Measurements from ENCODE around the gene THEMIS. TPM values are rescaled to one million over a fixed set of nuclear protein-coding genes. Genes with fewer than 3 reads are reported as not detected.

THEMIS gene
- total RNA-seq, 1 donor from 2014 or later, result 0.41 TPM

- DNase-seq (ENCODE audit: low spot score in 2 of 2) (no peak), FAIRE-seq (no peak)
Observed at GRCh38 chr6:127864701-127865100, 36.2 kb downstream of the THEMIS start.

- FAIRE-seq (no peak), DNase-seq (ENCODE audit: low spot score in 2 of 2) (no peak)
Observed at GRCh38 chr6:127860723-127861122, 40.1 kb downstream of the THEMIS start.

GRCh38 chr6:127859956-127860355, 40.9 kb downstream of the THEMIS start:
- DNase-seq (ENCODE audit: low spot score in 2 of 2), result no peak
- no peak for FAIRE-seq

GRCh38 chr6:127858727-127859391, 42.0 kb downstream of the THEMIS start:
- DNase-seq (ENCODE audit: low spot score in 2 of 2) (no peak), FAIRE-seq (no peak)

- DNase-seq (ENCODE audit: low spot score in 2 of 2) (no peak), FAIRE-seq (no peak)
Observed at GRCh38 chr6:127857051-127857637, 43.7 kb downstream of the THEMIS start.

- DNase-seq (ENCODE audit: low spot score in 2 of 2) (no peak), FAIRE-seq (peak; percentile 71)
Observed at GRCh38 chr6:127855542-127856159, 45.2 kb downstream of the THEMIS start.

- no peak for FAIRE-seq
- no peak for DNase-seq (ENCODE audit: low spot score in 2 of 2)
Observed at GRCh38 chr6:127854009-127854408, 46.8 kb downstream of the THEMIS start.

GRCh38 chr6:127851197-127851596, 49.7 kb downstream of the THEMIS start:
- FAIRE-seq (no peak), DNase-seq (ENCODE audit: low spot score in 2 of 2) (no peak)

GRCh38 chr6:127845242-127845641, 55.6 kb downstream of the THEMIS start:
- DNase-seq (ENCODE audit: low spot score in 2 of 2), result no peak
- no peak for FAIRE-seq

- DNase-seq (ENCODE audit: low spot score in 2 of 2), result no peak
- FAIRE-seq, result no peak
Observed at GRCh38 chr6:127844529-127844928, 56.3 kb downstream of the THEMIS start.

GRCh38 chr6:127843582-127843981, 57.3 kb downstream of the THEMIS start:
- no peak for FAIRE-seq

GRCh38 chr6:127842562-127842961, 58.3 kb downstream of the THEMIS start:
- no peak for FAIRE-seq
- DNase-seq (ENCODE audit: low spot score in 2 of 2), result no peak

More at GRCh38 chr6:127843582-127843981, 57.3 kb downstream of the THEMIS start:
- DNase-seq (ENCODE audit: low spot score in 2 of 2), result no peak

GRCh38 chr6:127841811-127842210, 59.0 kb downstream of the THEMIS start:
- FAIRE-seq, result no peak
- DNase-seq (ENCODE audit: low spot score in 2 of 2), result no peak

- DNase-seq (ENCODE audit: low spot score in 2 of 2), result no peak
- no peak for FAIRE-seq
Observed at GRCh38 chr6:127834136-127834535, 66.7 kb downstream of the THEMIS start.

GRCh38 chr6:127833336-127833735, 67.5 kb downstream of the THEMIS start:
- FAIRE-seq (no peak), DNase-seq (ENCODE audit: low spot score in 2 of 2) (no peak)

- FAIRE-seq (no peak), DNase-seq (ENCODE audit: low spot score in 2 of 2) (no peak)
Observed at GRCh38 chr6:127832381-127832780, 68.5 kb downstream of the THEMIS start.

- DNase-seq (ENCODE audit: low spot score in 2 of 2) (no peak), FAIRE-seq (no peak)
Observed at GRCh38 chr6:127824061-127824460, 76.8 kb downstream of the THEMIS start.

GRCh38 chr6:127821431-127821830, 79.4 kb downstream of the THEMIS start:
- no peak for DNase-seq (ENCODE audit: low spot score in 2 of 2)
- no peak for FAIRE-seq

- DNase-seq (ENCODE audit: low spot score in 2 of 2), result no peak
- no peak for FAIRE-seq
Observed at GRCh38 chr6:127818149-127818548, 82.7 kb downstream of the THEMIS start.

GRCh38 chr6:127816643-127817042, 84.2 kb downstream of the THEMIS start:
- DNase-seq (ENCODE audit: low spot score in 2 of 2) (no peak), FAIRE-seq (no peak)

- no peak for DNase-seq (ENCODE audit: low spot score in 2 of 2)
- no peak for FAIRE-seq
Observed at GRCh38 chr6:127813699-127814027, 87.2 kb downstream of the THEMIS start.
